OCI-LY3 (cell line): Measurements from ENCODE around the gene DCPS.

Source experiments
- H2AFZ ChIP-seq: fragments of 200-600, 300-600 bp; shearing (Covaris generic); 2 replicates; pipeline ENCODE4 v1.6.0; 2014; ENCODE audit warnings: antibody characterized with exemption, low read depth, low read length
- H3K27ac ChIP-seq: fragments of 200-600, 300-600 bp; sonication (generic); 2 replicates; pipeline ENCODE4 v1.5.1; 2014; ENCODE audit warnings: mild to moderate bottlenecking, low read length, moderate library complexity, mixed read lengths
- H3K27me3 ChIP-seq: fragments of 200-600, 300-600 bp; sonication (generic); 2 replicates; pipeline ENCODE4 v1.6.1; 2014; ENCODE audit warnings: low read depth, low read length, mixed read lengths
- H3K36me3 ChIP-seq: fragments of 200-600, 300-600 bp; sonication (generic); replicated peaks from 2 replicates; pipeline ENCODE3; 2014; ENCODE audit warnings: low read depth, low read length, mixed read lengths
- H3K4me1 ChIP-seq: fragments of 300-600, 200-600 bp; sonication (generic); 2 replicates; pipeline ENCODE4 v1.6.1; 2014; ENCODE audit warnings: low read length, mixed read lengths
- H3K4me2 ChIP-seq: fragments of 200-600, 300-600 bp; sonication (generic); 2 replicates; pipeline ENCODE4 v1.6.1; 2014; ENCODE audit warnings: low read length, mixed read lengths
- H3K4me3 ChIP-seq: fragments of 300-600, 200-600 bp; sonication (generic); 2 replicates; pipeline ENCODE4 v1.5.1; 2014; ENCODE audit warnings: antibody characterized with exemption, mild to moderate bottlenecking, low read length, moderate library complexity
- H3K79me2 ChIP-seq: fragments of 300-600, 200-600 bp; shearing (Covaris generic); 2 replicates; pipeline ENCODE4 v1.6.1; 2014; ENCODE audit warnings: mild to moderate bottlenecking, low read length, mixed read lengths
- H3K9ac ChIP-seq: fragments of 300-600, 200-600 bp; shearing (Covaris generic); 2 replicates; pipeline ENCODE4 v1.6.0; 2014; ENCODE audit warnings: mild to moderate bottlenecking, low read length, moderate library complexity
- H3K9me3 ChIP-seq: fragments of 200-600, 300-600 bp; shearing (Covaris generic); 2 replicates; pipeline ENCODE4 v1.6.1; 2014; ENCODE audit warnings: low read length, mixed read lengths; ENCODE audit not compliant: insufficient read depth
- H4K20me1 ChIP-seq: fragments of 200-600, 300-600 bp; sonication (generic); 2 replicates; pipeline ENCODE4 v1.6.1; 2016; ENCODE audit warnings: low read length, mixed read lengths; ENCODE audit not compliant: insufficient read depth
- CTCF ChIP-seq: fragments of 200-600, 300-600 bp; sonication (generic); IDR thresholded peaks from 2 replicates; pipeline ENCODE4 v1.5.1; 2014; ENCODE audit warnings: antibody characterized with exemption, low read length, low read depth
- EZH2phosphoT487 ChIP-seq: fragments of 200-600 bp; shearing (Covaris generic); IDR thresholded peaks from 2 replicates; pipeline ENCODE4 v1.6.1; 2018; ENCODE audit warnings: antibody characterized with exemption, mixed run types, low read depth

The DCPS gene

DNA sequence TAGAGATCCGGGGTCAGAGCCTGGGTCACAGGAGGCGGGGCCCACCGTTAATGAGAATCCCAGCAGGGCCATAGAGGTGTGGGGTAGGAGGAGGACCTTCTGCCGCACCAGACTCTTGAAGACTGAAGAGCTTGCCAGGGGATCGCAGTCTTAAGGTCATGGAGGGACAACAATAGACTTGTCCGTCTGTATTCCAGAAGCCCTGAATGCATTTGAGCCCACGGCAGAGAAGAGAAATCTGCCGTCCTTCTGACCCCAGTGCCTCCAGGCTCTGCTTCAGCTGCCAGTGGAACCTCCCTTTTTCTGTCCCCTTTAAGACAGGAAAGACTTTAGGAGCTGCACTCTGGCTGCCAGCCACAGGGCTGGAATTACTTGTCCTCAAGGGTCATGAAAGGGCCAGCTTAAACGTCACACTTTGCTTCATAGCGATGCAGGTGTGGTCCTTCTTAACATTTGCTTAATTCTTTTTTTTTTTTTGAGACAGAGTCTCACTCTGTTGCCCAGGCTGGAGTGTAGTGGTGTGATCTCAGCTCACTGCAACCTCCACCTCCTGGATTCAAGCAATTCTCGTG is 36.1 kb downstream of the DCPS start:
- Histone ChIP-seq H3K9ac (no peak overlapping the region), H3K36me3 (peaks cover 62% of the 10 kb centered on the region), H3K9me3 (no peaks in the 10 kb centered on the region), H3K79me2 (peaks cover 27% of the 10 kb centered on the region), H4K20me1 (no peaks in the 10 kb centered on the region), H2AFZ (no peak overlapping the region), H3K27me3 (no peaks in the 10 kb centered on the region), H3K4me3 (no peak overlapping the region), H3K4me2 (no peak overlapping the region), H3K27ac (no peak overlapping the region), H3K4me1 (peaks cover 56% of the 10 kb centered on the region)
- TF ChIP-seq EZH2phosphoT487: no peak

GRCh38 chr11:126340960-126341606 is 37.2 kb downstream of the DCPS start:
- peaks cover 51% of the 10 kb centered on the region for H3K4me1 ChIP-seq
- no peak overlapping the region for H2AFZ ChIP-seq
- no peaks in the 10 kb centered on the region for H4K20me1 ChIP-seq
- no peak overlapping the region for H3K4me2 ChIP-seq
- H3K9ac ChIP-seq: no peak overlapping the region
- no peak overlapping the region for H3K4me3 ChIP-seq
- peaks cover 27% of the 10 kb centered on the region for H3K79me2 ChIP-seq
- peaks cover 67% of the 10 kb centered on the region for H3K36me3 ChIP-seq
- no peak overlapping the region for H3K27ac ChIP-seq
- no peaks in the 10 kb centered on the region for H3K9me3 ChIP-seq
- no peak for TF ChIP-seq EZH2phosphoT487
- no peak for TF ChIP-seq CTCF
- no peaks in the 10 kb centered on the region for H3K27me3 ChIP-seq

- H3K36me3 ChIP-seq: peaks cover 72% of the 10 kb centered on the region
- TF ChIP-seq EZH2phosphoT487: no peak
- no peak for TF ChIP-seq CTCF
- H4K20me1 ChIP-seq: no peaks in the 10 kb centered on the region
- H2AFZ ChIP-seq: no peak overlapping the region
- H3K4me1 ChIP-seq: peaks cover 44% of the 10 kb centered on the region
- no peak overlapping the region for H3K4me3 ChIP-seq
- H3K9ac ChIP-seq: no peak overlapping the region
- H3K79me2 ChIP-seq: peaks cover 21% of the 10 kb centered on the region
- H3K27ac ChIP-seq: no peak overlapping the region
- H3K4me2 ChIP-seq: no peak overlapping the region
- no peaks in the 10 kb centered on the region for H3K27me3 ChIP-seq
- H3K9me3 ChIP-seq: no peaks in the 10 kb centered on the region
Measured at GRCh38 chr11:126341760-126342161, 37.9 kb downstream of the DCPS start.

- Histone ChIP-seq H3K4me1 (peaks cover 31% of the 10 kb centered on the region), H3K27ac (no peak overlapping the region), H3K79me2 (peaks cover 16% of the 10 kb centered on the region), H3K9me3 (no peaks in the 10 kb centered on the region), H3K36me3 (peaks cover 69% of the 10 kb centered on the region), H4K20me1 (no peaks in the 10 kb centered on the region), H3K27me3 (no peaks in the 10 kb centered on the region), H3K4me2 (no peak overlapping the region), H2AFZ (no peak overlapping the region), H3K9ac (no peak overlapping the region), H3K4me3 (no peak overlapping the region)
- TF ChIP-seq CTCF: no peak
- TF ChIP-seq EZH2phosphoT487: no peak
Measured at GRCh38 chr11:126343051-126343450, 39.2 kb downstream of the DCPS start.
